NCI-H1436 (cell line): ENCODE measurements around the gene COL1A1.
A peak's percentile ranks its signal among the peaks of the same experiment; 100 is the strongest.

Experiments used
- DNase-seq: peaks from one replicate; lab custom pipeline; 2025; lab: John Stamatoyannopoulos, UW

COL1A1 gene

DNA sequence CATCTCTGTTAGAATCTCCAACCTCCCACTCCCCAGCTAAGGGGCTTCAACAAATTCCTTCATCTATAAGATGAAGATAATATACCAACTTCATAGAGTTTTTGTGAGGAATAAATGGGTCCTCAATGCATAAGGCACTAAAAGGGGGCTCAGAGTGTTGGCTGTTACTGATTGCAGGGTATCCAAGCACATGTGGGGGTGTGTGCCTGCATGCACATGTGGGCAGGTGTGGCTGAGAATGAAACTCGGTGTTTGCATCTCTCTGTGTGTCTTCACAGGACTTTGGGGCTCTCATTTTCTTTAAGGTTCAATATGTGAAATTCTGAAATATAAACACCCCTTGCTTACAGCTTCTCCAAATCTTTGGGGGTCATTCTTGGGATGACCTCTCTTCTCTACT lies 46.8 kb downstream of the COL1A1 start:
- no peak for DNase-seq

DNA sequence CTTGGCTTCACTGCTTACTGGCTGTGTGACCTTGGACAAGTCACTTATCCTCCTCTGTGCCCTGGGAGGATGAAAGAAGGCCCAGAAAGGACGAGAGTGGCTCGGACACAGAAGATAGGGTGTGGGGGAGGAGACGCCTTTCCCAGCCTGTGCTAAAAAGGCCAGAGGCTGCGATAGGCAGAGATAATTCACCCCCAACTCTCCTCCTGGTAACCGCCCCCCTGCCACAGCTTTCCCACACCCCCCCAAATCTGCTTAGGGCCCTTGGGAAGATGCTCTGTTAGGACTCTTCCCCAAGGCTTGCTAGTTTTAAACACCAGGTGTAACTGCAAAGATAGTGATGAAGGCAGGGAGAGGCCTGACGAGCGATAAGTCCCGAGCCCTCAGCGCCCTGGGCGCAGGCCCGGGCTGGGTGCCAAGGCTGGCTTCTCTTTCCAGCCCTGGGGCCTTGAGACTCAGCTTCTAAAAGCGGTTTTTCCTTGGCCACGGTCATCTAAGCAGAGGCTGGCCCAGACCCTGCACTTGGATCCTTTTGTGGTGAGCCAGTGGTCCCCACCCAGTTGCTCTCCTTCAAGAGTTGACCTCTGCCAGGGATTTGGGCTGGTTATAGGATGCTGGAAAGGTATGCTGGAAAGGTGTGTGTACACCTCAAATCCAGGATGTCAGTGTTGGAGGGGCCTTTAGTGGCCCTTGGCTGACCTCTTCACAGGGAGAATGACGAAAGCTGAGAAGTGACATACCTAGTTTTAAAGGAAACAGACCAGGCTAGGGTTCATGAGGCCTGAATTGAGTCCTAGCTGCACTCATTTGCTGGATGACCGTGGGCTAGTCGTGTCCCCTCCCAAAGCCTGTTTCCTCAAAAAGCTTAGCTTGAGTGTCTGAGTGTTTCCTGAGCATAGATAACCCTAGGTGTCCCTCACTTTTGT lies 47.5 kb downstream of the COL1A1 start:
- DNase-seq: no peak

DNA sequence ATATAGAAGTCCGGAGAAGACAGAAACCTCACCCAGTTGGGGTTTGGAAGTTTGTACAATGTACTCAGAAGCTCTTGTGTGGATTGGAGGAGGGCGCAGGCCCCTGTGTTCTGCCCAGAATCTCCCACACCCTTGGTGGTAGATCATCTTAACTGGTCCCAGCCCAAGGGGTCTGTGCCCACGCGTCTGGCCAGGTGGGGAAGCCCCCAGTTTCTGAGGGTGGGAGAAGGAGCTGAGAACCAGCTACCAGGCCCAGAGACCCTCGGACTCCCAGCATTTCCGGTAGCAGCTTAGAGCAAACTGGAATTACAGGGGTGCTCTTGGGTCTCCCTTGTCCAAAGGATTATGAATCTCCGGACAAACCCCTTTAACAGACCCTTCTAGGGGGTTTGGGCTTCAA lies 48.7 kb downstream of the COL1A1 start:
- no peak for DNase-seq

DNA sequence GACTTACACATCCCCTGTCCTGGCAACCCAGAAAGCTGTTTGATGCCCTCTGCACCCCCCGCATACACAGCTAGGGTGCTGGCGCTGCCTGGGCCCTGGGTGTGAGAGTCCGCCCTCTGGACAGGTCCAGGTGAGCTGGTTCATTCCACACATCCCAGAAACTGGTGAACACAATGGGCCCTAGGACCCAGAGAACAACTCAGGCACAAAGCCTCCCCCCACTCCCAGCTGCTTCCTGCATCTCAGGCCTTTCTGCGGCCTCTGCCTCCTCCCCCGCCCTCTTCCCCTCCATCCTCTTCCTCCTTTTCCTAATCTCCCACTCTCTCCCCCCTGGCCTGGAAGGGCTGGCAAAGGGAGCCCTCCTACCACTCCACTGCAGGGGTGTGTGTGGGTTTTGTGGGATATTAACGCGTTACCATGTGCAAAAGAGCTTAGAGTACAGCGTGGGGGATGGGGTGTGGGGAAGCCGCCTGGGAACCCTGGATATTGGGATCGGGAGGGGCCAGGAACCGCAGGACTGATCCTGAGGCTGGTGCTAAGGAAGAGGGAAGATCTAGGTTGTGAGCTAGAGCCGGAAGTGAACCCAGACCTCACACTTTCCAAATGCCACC lies 49.4 kb downstream of the COL1A1 start:
- DNase-seq: peak; percentile 69

DNA sequence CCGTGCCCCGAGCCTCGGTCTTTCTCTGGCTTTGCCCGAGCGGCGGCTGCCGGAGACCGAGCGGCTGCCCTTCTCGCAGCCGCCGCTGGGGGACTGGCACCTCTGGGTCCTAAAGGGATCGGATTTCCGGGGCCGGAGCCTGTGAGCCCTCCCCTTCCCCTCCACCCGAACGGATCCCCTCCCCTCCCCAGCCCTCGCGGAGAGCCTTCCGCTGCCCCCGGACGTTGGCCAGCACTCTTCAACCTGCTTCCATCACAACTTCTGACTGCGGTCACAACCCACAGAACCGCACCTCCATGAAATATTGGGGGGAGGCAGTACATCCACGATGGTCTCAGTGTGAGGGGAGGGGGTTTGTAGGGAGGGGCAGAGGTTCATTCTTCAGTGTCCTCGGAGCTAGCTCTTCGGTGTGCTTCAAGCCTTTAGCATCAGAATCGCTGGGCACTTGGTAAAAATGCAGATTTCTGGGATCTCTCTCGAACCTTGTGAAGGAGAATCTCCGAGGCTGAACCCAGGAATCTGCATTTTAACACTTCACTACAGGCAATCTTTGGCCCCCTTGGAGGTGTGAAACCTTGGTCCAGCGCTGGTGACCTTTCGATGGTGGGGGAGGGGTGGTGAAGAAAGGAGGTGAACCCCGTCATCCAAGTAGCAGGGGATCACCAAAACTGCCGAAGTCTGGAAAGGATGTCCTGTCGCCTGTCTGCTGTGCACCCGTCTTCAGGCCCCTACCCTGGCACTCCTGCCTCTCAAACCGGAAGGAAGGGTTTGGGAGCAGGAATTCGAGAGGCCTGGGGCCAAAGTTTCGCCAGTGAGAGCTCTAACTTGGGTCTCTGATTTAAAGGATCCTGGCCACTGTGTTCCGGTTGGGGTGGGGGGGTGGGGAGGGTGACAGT lies 50.1 kb downstream of the COL1A1 start:
- peak; percentile 90 for DNase-seq

DNA sequence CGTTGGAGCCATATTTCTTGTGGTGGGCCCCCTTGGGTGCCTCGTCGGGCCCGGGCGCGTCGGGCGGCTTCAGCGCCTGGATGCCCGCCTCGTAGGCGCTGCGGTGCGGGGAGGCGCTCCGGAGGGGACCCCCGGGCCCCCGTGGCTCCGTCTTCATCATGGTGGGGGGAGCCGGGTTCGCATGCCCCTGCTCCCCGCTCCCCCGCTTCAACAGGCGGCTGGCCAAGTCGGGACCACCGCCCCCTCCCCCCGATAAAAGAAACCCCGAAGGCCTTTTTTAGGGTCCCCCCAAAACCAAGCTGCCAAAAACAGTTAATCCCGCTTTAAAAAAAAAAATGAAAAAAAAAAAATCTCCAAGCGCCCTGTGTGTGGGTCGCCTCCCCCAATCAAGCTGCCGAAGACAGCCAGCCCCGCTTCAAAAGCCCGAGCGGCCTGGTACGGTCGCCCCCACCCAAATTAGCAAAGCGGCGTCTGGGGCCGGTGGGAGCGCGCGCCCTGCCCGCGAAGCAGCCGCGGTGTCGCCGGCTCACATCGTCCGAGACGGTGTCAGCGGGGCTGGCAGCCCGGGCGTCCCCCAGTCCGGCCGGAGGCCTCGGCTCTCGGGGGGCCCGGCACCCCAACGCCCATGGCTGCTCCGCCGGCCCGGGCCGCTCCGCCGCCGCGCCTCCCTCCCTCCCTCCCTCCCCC lies 50.9 kb downstream of the COL1A1 start, which contains the start of gene PPP1R9B:
Gene PPP1R9B, minus strand, starts transcription at position 324 of the 687 bp plus-strand sequence. Its CDS starts 164 bp downstream, at position 160.
- no peak for DNase-seq

DNA sequence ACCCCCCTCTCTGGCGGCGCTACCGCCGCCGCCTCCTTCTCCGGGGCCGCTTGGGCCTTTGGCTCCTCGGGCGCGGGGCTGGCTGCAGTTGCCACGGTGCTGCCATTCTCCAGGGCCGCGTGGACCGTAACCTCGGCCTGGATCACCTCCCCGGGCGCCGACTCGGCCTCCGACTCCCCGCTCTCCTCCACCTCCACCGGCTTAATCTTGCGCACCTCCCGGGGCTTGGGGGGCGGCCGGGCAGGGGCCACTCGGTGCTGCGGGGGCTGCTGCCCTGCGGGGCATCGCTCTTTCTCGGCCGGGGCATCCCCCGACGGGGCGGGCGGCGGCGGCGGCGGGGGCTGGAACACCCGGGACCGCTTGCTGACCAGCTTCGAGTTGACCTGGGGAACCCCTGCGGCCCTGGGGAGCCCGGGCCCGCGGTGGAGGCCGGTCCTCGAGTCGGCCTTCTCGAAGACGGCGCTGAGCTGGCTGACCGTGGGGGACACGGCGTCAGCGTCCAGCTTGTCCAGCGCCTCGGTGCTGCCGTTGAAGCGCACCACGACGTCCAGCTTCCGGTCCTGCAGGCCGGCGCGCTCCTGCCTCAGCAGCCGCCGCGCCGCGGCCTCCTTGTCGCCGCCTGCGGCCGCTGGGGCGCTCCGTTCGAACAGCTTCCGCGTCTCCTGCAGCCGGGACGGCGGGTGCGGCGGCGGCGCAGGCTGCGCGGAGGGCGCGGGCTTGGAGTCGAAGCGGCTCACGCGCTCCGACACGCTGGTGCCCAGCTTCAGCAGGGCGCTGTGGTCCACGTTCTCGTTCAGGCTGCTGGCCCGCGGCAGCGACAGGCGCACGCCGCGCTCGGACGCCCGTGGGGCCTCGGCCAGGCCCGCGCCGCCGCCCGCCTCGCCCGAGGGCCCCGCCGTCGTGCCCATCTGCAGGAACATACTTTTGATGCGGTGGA lies 51.7 kb downstream of the COL1A1 start:
- no peak for DNase-seq

DNA sequence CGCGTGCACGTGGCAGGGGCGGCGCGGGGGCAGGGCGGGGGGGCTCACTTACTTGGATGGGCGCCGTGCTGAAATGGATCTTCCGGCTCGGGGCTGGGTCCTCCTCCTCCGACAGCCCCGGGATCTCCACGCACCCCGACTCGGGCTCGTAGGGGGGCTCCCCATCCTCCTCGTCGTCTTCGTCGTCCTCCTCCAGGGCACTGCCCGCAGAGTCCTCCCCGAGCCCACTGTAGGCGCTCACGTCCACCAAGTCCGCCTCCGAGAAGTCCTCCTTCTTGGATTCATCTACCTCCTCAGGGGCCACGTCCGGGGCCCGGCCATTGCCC lies 52.4 kb downstream of the COL1A1 start:
- no peak for DNase-seq

DNA sequence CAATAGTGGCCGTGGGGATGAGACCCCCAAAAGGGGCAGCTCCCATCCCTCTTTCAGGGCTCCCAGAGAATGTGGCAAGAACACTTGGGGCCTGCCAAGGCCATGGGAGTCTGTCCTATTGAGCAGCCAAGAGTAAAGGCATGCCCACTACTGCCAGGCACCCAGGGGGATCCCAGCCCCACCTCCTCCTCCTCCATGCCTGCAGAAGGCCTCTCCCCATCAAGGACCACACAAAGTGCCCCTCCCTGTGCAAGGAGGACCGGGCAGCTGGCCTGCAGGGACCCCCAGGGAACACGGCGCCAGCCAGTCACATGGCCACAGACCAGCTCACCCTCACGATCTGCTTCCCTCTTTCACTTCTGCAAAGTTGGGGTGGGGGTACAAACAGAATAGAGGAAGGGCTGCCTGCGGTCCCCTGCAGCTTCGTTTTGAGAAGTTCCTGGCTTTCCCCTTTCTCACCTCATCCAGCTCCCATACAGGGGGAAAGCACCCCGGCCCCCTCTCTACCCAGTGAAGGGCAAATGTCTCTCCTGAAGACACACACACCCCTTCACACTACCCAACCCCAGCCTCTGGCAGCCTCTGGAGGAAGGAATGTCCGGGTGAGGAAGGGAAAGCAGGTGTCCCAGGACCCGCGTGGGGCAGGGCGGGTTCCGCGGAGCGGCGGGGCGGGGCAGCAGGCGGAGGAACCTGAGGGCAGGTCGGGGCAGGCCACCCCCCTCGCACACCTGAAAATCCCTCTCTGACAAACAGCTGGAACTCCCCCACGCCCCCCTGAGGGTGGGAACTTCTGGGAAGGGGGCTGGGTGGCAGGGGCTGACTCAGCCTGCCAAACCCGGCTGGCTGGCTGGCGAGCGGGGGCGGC lies 53.0 kb downstream of the COL1A1 start:
- DNase-seq: no peak

DNA sequence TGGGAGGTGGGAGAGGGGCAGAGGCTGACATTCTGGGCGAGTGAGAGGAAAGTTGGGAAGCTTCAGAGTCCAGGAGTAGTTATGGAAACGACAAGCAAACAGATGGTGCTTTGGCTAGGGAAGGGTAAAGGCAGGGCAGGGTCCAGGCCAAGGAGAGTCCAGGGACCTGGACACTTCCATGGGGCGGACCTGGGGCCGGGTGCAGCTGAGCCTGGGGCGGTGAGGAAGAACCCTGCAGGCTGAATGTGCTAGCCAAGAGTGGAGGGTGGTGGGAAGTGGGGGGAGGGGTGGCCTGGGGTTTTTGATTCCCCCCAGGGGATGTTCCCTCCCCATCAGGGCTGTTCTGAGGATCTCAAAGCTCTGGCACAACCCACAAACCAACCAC lies 53.6 kb downstream of the COL1A1 start:
- DNase-seq: no peak

DNA sequence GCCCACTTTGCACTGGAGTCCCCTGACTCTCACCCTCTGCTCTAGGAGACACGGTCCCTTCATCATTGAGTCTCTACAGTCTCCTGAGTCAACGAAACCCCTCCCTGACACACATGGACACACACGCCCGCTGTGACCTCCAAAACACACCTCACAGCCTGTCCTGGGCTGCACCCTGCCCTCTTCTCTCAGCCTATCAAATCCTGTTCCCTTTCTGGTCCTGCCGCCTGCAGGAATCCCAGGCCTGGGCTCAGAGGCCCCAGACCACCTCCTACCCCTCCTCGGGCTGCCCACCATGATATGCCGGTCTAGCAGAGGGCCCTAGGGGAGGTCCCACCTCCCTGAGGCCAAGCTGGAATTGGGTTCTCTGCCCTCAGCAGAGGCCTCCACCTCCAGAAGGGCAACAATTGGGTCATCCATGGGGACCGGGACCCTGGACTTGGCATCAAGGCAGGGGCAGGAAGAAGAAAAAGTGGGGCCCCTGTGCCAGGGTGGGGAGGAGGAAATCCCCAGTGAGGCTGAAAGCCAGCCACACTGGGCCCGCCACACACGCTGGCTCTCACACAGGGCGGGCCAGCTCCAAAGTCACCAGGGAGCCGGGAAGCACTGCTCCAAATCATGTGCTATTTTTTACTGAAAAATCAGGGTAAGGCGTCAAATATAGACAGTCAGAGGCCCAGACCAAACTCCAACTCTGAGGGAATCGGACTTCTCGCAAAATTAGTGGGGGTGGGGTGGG lies 54.3 kb downstream of the COL1A1 start:
- DNase-seq: no peak

DNA sequence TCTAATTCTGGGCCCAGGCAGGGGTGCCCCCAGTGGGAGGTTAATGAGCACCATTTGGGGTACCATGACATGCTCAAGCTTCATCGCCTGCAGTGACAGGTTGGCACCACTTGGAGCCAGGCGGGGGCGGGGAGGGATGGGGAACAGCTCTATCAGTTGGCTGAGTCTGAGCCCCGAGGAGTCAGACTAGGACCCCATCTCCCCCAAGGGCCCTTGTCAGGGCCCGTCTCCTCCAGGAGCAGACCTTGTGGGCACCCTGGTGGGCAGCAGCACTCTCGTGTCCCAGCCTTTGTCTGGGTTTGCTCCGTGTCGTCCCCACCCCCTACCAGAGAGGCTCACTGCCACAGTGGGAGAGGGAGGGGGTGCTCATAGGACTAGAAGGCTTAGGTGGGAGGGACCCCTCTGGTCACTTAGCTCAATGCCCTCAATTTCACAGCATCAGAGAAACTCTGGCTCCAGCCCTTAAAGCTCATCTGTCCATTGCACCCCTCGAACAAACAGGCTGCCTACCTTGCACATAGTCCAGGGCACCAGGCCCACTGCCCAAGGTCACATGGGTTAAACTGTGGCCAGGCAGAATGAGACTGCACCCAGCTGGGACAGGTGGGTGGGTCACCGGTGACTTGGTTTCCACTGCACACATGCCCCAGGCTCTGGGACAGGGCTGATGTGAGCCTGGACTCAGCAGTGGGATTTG lies 55.1 kb downstream of the COL1A1 start:
- no peak for DNase-seq

DNA sequence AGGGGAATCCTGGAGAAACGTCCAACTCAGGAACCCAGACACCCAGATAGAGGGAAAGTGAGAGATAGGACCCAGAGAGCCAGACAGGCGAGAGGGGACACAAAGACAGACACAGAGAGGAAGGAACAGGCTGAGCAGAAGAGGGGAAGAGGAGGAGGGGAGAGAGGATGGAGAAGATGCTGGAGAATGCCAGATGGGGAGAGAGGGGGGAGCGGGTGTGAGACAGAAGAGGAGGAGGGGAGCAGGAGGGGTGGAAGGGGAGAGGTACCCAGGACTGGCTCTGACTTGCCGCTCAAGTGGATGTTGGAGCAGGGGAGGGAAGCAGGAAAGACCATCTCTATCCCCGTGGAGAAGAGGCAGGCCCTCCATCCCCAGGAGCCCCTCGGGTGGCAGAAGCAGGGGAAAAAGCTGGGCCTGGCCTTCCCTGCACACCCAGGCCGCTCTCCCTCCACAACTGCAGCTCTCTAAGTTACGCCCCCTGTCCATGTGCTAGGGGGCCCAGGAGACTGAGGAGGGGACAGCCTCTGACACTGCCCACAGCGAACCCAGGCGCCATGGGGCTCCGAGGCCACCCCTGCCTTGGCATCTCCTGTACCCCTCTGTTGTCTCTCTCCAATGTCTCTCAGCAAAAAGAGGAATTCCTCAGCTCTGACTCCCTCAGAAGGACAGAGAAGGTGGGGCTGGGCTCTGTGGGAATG lies 55.8 kb downstream of the COL1A1 start:
- DNase-seq: no peak

DNA sequence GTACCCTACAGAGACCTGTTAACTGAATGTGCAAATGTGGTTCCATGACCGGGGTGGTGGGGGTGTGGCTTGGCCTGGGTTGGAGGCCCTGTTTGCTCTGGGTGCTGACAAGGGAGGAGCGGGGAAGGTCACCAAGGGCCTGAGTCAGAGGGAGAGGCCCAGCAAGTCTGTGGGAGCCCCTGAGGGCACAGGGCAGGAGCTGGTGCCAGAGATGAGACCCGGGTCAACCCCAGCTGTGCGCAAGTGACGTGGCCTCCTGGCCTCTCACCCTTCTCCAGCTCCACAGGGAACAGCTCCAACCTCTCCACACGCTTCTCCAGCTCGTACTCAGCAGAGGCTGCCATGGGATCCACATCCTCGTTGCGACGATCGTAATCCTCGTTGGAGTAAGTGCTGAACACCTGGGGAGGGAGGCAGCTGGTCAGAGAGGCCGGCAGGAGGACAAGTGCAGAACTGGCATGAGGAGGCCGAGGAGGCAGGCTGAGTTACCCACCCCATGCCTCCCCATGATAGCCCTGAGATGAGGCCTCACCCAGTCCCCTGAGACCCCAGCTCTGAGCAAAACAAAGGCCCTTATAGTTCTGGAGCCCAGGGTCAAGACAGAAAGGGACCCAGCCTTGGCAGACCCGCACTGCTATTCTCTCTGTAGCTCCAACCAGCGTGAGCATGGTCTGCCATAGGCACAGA lies 56.4 kb downstream of the COL1A1 start:
- no peak for DNase-seq

DNA sequence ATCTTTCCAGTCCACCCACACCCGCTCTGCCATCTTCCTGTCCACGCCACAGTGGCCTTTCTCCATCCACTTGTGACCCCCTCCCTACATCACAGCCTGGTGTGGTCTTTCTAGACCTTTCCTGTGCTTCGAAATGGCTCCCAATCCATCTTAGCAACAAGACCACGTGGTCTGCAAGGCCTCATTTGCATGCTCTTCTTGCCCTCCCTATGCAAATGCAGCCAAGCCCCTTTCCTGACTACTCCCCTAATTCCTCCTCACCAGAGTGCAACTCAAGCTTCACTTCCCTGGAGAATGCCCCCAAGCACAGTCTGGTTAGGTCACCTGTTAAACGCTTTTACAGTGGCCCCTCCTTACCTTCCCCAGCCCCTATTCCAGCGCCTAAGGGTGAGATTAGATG lies 57.1 kb downstream of the COL1A1 start:
- no peak for DNase-seq

DNA sequence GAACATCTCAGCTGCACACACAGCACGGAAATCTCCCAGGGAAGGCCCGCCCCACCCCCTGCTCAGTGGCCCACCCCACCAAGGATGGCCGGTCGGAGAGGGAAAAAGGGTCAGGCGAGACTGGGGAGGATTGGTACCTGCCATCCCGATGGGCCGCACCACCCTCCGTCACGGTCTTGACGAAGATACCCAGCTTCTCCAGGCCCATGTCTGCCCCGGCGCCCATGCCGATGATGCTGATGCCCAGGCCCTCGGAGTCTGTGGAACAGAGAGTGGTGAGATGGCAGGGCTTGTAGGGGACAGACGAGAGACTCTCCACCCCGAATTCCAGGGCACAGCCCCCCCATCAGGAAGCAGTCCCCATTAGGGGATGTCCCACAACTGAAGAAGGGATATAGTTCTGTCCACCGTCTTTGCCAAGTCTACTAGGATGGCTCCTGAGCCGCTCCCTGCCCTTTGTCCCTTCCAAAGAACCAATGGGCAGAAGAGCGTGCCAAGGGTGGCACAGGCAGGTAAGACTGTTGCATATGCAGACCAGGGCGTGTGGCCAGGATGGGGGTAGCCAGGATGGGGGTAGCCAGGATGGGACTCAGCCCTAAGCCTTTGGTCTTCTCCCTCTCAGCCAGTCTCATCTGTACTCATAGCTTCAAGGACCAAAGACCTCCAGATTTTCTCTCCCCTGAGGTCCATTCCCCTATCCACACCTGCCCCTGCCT lies 57.8 kb downstream of the COL1A1 start:
- no peak for DNase-seq

DNA sequence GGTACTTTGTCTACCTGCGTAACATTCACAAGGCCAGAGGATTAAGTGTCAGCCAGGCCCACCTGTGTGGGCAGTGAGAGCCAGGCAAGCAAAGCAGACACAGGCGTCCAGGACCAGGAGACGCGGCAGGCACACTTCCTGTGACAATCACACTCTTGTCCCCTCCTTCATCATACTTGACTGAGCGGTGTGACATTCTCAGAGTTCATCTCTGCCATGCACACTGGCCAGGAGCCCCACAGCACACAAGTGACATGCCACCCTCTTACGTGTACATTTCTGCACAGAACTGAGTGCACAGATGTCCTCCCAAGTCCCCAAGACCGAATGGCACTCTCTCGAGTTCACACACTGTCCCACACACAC lies 59.7 kb downstream of the COL1A1 start:
- no peak for DNase-seq
